Stimulated activated CD4-positive, alpha-beta T cell treated with anti-CD3 and anti-CD28 coated beads, Interleukin-4, amount 100 ng/mL, for 24 hours (primary cell): ENCODE measurements around the gene CEL.
"Not testable (repeated sequence)": the region's sequence is repeated elsewhere in the genome, so short reads cannot be mapped to it uniquely, and the experiment has no call there.

Source experiments
- DNase-seq: peaks from one replicate; pipeline ENCODE4 v3.0.0-alpha.2; 2020

Gene CEL

GRCh38 chr9:133048595-133048994, 13.2 kb upstream of the CEL start:
- DNase-seq = no peak

DNA sequence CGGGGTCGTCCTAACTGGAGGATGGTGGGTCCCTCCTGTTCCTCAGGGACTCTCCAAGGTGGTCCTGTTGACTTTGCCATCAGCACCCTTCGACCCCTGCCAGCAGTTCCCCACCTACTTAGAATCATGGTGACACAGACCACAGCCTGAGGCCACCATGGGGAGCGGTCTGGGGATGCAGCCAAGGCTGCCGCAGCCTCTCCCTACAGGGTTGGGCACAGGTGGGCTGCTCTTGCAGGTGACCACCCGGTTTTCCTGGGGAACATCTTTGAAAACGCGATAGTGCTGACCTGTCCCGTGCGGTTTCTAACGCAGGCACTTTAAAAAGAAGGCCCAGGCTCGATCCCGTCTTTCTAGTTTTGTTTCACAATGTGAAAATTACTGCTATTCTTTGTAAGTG, 12.7 kb upstream of the CEL start:
- no peak for DNase-seq

- DNase-seq = no peak
Measured at GRCh38 chr9:133050142-133050541, 11.6 kb upstream of the CEL start.

GRCh38 chr9:133050781-133051180, 11.0 kb upstream of the CEL start:
- DNase-seq = no peak

- DNase-seq = no peak
Measured at GRCh38 chr9:133051281-133051900, 10.4 kb upstream of the CEL start.

- DNase-seq = no peak
Measured at GRCh38 chr9:133051966-133052539, 9.7 kb upstream of the CEL start.

DNA sequence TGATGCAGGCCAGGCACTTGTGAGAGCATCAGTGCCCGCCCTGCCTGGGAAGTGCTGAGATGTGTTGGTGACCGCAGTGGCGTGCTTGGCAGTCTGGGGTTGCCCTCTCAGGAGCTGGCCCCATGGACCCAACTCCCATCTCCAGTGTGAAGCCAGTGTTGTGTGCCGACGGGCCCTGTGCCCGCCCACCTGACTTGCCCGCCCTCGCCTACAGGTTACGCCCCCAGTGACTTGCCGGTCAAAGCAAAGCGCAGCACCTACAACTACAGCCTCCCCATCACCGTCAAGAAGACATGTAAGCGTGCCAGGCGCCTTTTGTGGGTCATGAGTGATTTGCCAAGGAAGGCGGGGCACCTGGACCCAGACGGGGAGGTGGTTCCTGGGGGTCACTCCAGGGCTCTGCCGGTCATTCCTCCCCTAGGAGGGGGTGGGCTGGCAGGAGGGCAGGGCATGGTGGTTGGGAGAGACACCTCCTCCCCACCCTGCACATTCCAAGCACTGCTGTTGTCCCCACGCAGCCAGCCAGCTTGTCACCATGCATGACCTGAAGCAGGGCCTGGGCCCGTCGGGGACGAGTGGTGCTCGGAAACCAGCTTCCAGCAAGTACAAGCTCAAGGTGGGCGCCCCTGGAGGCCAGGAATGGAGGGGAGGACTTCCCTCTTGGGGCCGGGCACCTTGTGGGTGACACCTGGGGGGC, 7.4 kb upstream of the CEL start:
- DNase-seq = no peak

DNA sequence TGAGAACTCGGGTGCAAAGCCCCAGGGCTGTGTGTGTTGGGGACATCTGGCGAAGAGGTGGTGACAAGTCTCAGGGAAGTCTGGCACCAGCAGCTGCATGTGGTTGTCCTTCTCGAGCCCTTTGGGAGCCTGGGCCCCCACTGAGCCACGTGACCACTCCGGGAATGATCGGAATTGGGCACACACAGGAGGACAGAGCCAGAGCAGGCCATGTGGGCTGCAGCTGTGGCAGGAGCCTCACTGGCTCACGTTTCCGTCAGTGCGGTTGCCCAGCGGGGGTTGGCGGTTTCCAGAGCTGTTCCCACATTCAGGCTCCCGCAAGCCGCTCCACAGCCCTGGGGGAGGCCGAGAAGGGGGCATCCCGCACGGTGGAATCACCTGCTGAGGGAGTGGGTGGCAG, 6.8 kb upstream of the CEL start:
- DNase-seq = no peak

DNA sequence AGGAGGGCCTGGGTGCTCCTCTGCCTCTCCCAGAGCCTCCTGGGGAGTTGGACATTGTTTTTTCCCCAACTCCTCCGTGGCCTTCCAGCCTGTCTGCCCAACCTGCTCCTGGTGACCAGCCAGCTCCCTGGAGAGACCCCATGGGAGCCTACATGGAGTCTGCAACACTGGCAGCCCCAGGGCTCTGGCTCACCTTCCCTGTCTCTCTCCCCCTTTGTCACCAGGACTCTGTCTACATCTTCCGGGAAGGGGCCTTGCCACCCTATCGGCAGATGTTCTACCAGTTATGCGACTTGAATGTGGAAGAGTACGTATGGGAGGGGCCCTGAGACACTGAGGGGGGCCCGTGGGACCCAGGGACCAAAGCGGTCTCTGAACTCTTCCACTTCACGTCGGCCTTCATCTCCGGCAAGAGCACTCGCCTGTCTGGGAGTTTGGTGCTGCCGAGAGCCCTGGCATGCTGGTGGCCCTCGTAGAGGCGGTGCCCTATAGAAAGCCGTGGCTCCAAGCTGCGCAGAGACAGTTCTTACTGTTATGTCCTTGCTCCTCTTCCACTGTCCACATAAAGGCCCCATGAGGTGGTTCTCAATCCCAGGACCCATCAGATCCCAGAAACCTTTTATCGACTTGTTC, 5.9 kb upstream of the CEL start:
- no peak for DNase-seq

- DNase-seq = no peak
Measured at GRCh38 chr9:133056533-133056932, 5.2 kb upstream of the CEL start.

DNA sequence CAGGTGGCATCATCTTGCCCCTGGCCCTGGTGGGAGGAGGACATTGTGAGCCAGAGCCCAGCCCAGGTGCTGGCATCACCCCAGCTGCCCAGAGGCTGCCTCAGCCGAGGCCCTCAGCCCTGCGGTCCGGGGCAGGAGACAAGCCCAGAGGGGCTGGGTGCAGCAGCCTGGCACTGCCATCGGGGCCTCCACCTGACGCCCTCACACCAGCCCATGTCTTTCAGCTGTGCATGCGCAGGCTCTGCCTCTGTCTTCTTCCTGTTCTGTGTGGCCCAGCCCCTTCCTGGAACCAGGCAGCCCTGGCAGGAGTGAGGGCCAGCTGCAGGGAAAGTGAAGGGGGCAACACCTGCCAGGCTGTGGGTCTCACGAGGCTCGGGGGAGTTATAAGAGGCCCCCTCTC, 4.8 kb upstream of the CEL start:
- no peak for DNase-seq

DNA sequence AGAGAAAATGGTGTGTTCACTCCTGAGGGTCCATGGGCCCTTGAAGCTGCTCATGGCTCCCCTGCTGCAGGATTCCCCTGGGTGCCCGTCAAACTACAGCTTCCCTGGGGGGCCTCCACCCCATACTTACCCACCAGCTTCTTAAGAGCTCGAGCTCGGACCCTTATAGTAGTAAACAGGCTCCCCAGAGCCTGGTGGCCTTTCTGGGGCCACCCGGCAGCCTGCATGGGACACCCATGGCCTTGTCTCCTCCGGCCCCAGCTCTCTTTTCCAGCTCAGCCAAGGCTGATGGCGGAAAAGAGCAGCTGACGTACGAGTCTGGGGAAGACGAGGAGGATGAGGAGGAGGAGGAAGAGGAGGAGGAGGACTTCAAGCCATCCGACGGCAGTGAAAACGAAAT, 4.2 kb upstream of the CEL start:
- DNase-seq = no peak

- no peak for DNase-seq
Measured at GRCh38 chr9:133058071-133058470, 3.7 kb upstream of the CEL start.

DNA sequence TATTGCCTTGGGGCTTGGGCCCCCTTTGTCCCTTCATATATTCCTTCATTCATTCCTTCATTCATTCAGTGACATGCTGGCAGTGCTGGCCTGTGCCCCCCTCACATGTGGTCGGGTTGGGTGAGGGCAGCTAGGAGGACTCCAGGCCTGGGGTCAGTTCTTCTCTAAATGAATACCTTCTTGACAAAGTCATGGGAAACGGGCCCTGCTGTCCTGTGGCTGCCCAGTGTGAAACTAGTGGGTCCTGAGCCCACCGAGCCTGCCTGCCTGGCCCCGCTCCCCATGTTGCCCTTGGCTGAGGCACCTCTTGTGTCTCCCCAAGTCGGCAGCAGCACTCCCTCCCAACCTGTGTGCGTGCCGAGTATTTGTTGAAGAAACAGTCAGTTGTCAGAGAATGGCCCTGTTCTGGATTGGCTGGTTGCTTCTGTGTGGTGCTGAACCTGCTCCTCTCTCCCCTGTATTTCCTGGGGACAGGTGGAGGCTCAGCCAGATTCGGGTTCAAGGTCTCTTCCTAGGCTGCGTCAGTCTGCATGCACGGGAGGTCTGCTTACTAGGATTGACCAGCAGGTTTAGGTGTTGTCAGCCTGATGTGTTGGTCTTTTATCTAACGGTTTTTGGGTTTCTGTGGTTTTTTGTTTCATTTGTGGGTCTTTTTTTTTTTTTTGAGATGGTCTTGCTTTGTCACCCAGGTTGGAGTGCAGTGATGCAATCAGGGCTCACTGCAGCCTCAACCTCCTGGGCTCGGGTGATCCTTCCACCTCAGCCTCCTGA, 3.0 kb upstream of the CEL start:
- no peak for DNase-seq

- DNase-seq = no peak
Measured at GRCh38 chr9:133059623-133060022, 2.2 kb upstream of the CEL start.

- DNase-seq = no peak
Measured at GRCh38 chr9:133060417-133060841, 1.4 kb upstream of the CEL start.

- not testable (repeated sequence) for DNase-seq
Measured at GRCh38 chr9:133061019-133061763, 590 bp upstream of the CEL start.

DNA sequence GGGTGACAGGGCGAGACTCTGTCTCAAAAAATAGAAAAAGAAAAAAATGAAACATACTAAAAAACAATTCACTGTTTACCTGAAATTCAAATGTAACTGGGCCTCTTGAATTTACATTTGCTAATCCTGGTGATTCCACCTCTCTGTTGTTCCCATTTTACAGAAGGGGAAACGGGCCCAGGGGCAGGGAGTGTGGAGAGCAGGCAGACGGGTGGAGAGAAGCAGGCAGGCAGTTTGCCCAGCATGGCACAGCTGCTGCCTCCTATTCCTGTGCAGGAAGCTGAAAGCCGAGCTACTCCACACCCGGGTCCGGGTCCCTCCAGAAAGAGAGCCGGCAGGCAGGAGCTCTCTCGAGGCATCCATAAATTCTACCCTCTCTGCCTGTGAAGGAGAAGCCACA, 788 bp downstream of the CEL start:
- not testable (repeated sequence) for DNase-seq

DNA sequence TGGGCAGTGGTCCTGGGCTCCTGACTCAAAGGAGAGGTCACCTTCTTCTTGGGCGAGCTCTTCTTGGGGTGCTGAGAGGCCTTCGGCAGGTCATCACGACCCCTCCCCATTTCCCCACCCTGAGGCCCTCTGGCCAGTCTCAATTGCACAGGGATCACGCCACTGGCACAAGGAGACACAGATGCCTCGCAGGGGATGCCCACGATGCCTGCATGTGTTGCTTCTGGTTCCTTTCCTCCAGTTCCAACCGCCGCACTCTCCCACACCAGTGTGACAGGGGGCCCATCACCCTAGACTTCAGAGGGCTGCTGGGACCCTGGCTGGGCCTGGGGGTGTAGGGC, 1.3 kb downstream of the CEL start:
- no peak for DNase-seq

GRCh38 chr9:133063500-133064231, 1.9 kb downstream of the CEL start:
- DNase-seq = no peak

DNA sequence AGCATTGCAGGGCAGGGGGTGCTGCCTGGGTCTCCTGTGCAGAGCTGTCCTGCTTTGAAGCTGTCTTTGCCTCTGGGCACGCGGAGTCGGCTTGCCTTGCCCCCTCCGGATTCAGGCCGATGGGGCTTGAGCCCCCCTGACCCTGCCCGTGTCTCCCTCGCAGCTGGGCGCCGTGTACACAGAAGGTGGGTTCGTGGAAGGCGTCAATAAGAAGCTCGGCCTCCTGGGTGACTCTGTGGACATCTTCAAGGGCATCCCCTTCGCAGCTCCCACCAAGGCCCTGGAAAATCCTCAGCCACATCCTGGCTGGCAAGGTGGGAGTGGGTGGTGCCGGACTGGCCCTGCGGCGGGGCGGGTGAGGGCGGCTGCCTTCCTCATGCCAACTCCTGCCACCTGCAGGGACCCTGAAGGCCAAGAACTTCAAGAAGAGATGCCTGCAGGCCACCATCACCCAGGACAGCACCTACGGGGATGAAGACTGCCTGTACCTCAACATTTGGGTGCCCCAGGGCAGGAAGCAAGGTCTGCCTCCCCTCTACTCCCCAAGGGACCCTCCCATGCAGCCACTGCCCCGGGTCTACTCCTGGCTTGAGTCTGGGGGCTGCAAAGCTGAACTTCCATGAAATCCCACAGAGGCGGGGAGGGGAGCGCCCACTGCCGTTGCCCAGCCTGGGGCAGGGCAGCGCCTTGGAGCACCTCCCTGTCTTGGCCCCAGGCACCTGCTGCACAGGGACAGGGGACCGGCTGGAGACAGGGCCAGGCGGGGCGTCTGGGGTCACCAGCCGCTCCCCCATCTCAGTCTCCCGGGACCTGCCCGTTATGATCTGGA, 2.7 kb downstream of the CEL start:
- no peak for DNase-seq
